Inflammatory macrophage treated with lipopolysaccharide for 4 hours (primary cell): Measurements from ENCODE around the gene PRDX5.

Experiments used
- DNase-seq: peaks from one replicate; pipeline ENCODE4 v3.0.0-alpha.2; 2020

PRDX5 gene

DNA sequence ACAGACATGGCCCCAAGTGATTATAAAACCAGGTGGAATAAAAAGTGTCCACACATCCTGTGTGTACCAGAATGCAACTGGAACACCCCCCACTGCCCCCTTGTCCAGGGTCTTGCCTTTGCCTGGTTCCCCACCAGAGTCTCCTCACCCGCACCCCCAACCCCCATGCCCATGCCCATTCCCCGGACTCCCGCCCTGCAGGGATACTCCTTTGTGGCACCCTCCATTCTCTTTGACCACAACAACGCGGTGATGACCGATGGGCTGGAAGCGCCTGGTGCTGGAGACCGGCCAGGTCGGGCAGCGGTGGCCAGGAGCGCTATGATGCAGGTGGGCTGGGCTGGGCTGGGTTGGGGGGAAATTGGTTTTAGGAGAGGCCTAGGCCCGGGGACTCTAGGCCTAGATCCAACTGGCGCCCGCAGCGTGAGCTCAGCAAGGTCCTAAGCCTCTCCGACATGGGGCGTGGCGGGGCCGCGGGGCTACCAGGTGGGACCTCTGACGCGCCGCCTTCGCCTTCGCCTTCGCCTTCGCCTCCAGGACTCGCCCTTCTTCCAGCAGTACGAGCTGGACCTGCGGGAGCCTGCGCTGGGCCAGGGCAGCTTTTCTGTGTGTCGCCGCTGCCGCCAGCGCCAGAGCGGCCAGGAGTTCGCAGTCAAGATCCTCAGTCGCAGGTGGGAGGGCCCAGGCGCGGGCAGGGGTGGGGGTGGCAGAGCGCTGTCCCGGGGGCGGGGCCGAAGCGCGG, 50.2 kb downstream of the PRDX5 start:
- no peak for DNase-seq

- DNase-seq, result no peak
Observed at GRCh38 chr11:64368673-64369074, 50.8 kb downstream of the PRDX5 start.

DNA sequence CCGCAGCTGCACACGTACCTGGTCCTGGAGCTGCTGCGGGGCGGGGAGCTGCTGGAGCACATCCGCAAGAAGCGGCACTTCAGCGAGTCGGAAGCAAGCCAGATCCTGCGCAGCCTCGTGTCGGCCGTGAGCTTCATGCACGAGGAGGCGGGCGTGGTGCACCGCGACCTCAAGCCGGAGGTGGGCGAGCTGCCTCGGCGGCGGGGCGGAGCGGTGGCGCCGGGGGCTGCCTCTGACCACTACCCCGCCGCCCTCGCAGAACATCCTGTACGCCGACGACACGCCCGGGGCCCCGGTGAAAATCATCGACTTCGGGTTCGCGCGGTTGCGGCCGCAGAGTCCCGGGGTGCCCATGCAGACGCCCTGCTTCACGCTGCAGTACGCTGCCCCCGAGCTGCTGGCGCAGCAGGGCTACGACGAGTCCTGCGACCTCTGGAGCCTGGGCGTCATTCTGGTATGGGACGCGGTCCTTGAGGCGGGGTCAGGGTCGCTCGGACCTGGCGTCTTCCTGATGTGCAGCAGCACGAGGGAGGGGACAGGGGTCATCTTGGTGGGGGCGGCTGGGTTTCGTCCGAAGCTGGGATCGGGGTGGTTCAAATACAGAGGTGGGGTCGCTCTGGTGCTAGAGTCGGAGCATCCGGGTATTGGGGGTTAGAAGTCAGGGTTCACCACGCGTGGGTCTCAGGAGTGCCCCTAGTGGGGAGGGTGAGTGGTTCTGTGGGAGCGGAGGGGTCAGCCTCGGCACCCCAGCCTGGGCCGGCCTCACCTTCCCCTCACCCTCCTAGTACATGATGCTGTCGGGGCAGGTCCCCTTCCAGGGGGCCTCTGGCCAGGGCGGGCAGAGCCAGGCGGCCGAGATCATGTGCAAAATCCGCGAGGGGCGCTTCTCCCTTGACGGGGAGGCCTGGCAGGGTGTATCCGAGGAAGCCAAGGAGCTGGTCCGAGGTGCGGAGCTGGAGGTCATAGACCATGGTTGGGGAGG, 51.8 kb downstream of the PRDX5 start:
- DNase-seq, result no peak

- no peak for DNase-seq
Observed at GRCh38 chr11:64371201-64371600, 53.3 kb downstream of the PRDX5 start.
